Measurements from ENCODE around the gene DOCK11.

- TF ChIP-seq, protein P1, sequence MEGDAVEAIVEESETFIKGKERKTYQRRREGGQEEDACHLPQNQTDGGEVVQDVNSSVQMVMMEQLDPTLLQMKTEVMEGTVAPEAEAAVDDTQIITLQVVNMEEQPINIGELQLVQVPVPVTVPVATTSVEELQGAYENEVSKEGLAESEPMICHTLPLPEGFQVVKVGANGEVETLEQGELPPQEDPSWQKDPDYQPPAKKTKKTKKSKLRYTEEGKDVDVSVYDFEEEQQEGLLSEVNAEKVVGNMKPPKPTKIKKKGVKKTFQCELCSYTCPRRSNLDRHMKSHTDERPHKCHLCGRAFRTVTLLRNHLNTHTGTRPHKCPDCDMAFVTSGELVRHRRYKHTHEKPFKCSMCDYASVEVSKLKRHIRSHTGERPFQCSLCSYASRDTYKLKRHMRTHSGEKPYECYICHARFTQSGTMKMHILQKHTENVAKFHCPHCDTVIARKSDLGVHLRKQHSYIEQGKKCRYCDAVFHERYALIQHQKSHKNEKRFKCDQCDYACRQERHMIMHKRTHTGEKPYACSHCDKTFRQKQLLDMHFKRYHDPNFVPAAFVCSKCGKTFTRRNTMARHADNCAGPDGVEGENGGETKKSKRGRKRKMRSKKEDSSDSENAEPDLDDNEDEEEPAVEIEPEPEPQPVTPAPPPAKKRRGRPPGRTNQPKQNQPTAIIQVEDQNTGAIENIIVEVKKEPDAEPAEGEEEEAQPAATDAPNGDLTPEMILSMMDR (conservative IDR thresholded peaks at IDR 0.05; ENCODE audit: low read depth, low read length), result peak; percentile 66
- TF ChIP-seq EZH2 (IDR thresholded peaks at IDR 0.05; ENCODE audit: low read length, unreplicated experiment) (no peak), EZH2phosphoT487 (IDR thresholded peaks at IDR 0.05; ENCODE audit: borderline replicate concordance, low read length) (no peak)
These were observed 142.4 kb downstream of the DOCK11 start for GRCh38 chrX:118637997-118638396.
